ENCODE results near the gene MYO18A. TPM values are rescaled to one million over a fixed set of nuclear protein-coding genes. Genes with fewer than 3 reads are reported as not detected.

MYO18A gene
- total and polyA plus RNA-seq, 2 experiments from 2014 or later, result 186 to 564 TPM

GRCh38 chr17:29042679-29043538 is 137.3 kb downstream of the MYO18A start, which contains the start of gene PIPOX:
TSS of gene PIPOX (plus strand) at chr17:29043141. CDS start at chr17:29043226, 85 bp downstream.
- TF ChIP-seq CTCF (IDR thresholded peaks at IDR 0.05; ENCODE audit: low read depth, low read length), result peak; percentile 43
- Histone ChIP-seq H3K4me3 (no peak within 1 kb of the TSS), H3K9me3 (ENCODE audit: low read depth) (no peaks in the 10 kb centered on the region), H3K4me1 (ENCODE audit: low read depth) (peaks cover 17% of the 10 kb centered on the region), H3K27ac (no peak within 1 kb of the TSS), H3K36me3 (no peaks in the 10 kb centered on the region), H3K27me3 (no peaks in the 10 kb centered on the region)
- peak; percentile 81 to 85 for DNase-seq (ENCODE audit: low read depth in 1 of 2, low spot score in 1 of 2)

- H3K4me1 ChIP-seq (ENCODE audit: low read depth), result peaks cover 17% of the 10 kb centered on the region
- no peak for TF ChIP-seq CTCF (IDR thresholded peaks at IDR 0.05; ENCODE audit: low read depth, low read length)
- H3K36me3 ChIP-seq, result no peaks in the 10 kb centered on the region
- H3K27ac ChIP-seq, result no peak overlapping the region
- no peak overlapping the region for H3K4me3 ChIP-seq
- no peaks in the 10 kb centered on the region for H3K9me3 ChIP-seq (ENCODE audit: low read depth)
- DNase-seq (ENCODE audit: low read depth in 1 of 2, low spot score in 1 of 2), result no peak
- H3K27me3 ChIP-seq, result no peaks in the 10 kb centered on the region
These were observed 138.0 kb downstream of the MYO18A start for GRCh38 chr17:29042026-29042678.

- no peak for TF ChIP-seq CTCF (IDR thresholded peaks at IDR 0.05; ENCODE audit: low read depth, low read length)
- Histone ChIP-seq H3K27ac (no peak overlapping the region), H3K9me3 (ENCODE audit: low read depth) (no peaks in the 10 kb centered on the region), H3K4me1 (ENCODE audit: low read depth) (peaks cover 17% of the 10 kb centered on the region), H3K36me3 (no peaks in the 10 kb centered on the region), H3K27me3 (no peaks in the 10 kb centered on the region), H3K4me3 (no peak overlapping the region)
- DNase-seq (ENCODE audit: low read depth in 1 of 2, low spot score in 1 of 2), result no peak
These were observed 138.6 kb downstream of the MYO18A start for GRCh38 chr17:29041571-29041970.

- DNase-seq (ENCODE audit: low read depth in 1 of 2, low spot score in 1 of 2), result no peak
- peaks cover 17% of the 10 kb centered on the region for H3K4me1 ChIP-seq (ENCODE audit: low read depth)
- H3K36me3 ChIP-seq, result no peaks in the 10 kb centered on the region
- no peaks in the 10 kb centered on the region for H3K27me3 ChIP-seq
- no peak overlapping the region for H3K27ac ChIP-seq
- no peak for TF ChIP-seq CTCF (IDR thresholded peaks at IDR 0.05; ENCODE audit: low read depth, low read length)
- no peaks in the 10 kb centered on the region for H3K9me3 ChIP-seq (ENCODE audit: low read depth)
- no peak overlapping the region for H3K4me3 ChIP-seq
These were observed 139.1 kb downstream of the MYO18A start for GRCh38 chr17:29041091-29041490.

- H3K9me3 ChIP-seq (ENCODE audit: low read depth), result no peaks in the 10 kb centered on the region
- TF ChIP-seq CTCF (IDR thresholded peaks at IDR 0.05; ENCODE audit: low read depth, low read length), result no peak
- H3K36me3 ChIP-seq, result no peaks in the 10 kb centered on the region
- peaks cover 17% of the 10 kb centered on the region for H3K4me1 ChIP-seq (ENCODE audit: low read depth)
- H3K27me3 ChIP-seq, result no peaks in the 10 kb centered on the region
- H3K4me3 ChIP-seq, result no peak overlapping the region
- peak in 1 of 2 donors; percentile 96 for DNase-seq (ENCODE audit: low read depth in 1 of 2, low spot score in 1 of 2)
- H3K27ac ChIP-seq, result no peak overlapping the region
These were observed 140.2 kb downstream of the MYO18A start for GRCh38 chr17:29039764-29040598.
